ENCODE results near the gene GPALPP1.

GPALPP1 gene

GRCh38 chr13:45073809-45074208, 84.5 kb downstream of the GPALPP1 start:
- Histone ChIP-seq H3K9me3 (ENCODE audit: control insufficient read depth, low read length) (no peaks in the 10 kb centered on the region), H3K36me3 (ENCODE audit: control insufficient read depth, insufficient read depth, low read length) (no peaks in the 10 kb centered on the region), H3K4me3 (ENCODE audit: low read length) (no peak overlapping the region), H3K27me3 (ENCODE audit: control insufficient read depth, insufficient read depth, low read length) (no peaks in the 10 kb centered on the region), H3K4me1 (ENCODE audit: control insufficient read depth, insufficient read depth, low read length) (no peaks in the 10 kb centered on the region), H3K9ac (ENCODE audit: low read length) (no peak overlapping the region)

- Histone ChIP-seq H3K36me3 (ENCODE audit: control insufficient read depth, insufficient read depth, low read length) (no peaks in the 10 kb centered on the region), H3K9me3 (ENCODE audit: control insufficient read depth, low read length) (no peaks in the 10 kb centered on the region), H3K4me3 (ENCODE audit: low read length) (no peak overlapping the region), H3K27me3 (ENCODE audit: control insufficient read depth, insufficient read depth, low read length) (no peaks in the 10 kb centered on the region), H3K9ac (ENCODE audit: low read length) (no peak overlapping the region), H3K4me1 (ENCODE audit: control insufficient read depth, insufficient read depth, low read length) (no peaks in the 10 kb centered on the region)
Measured at GRCh38 chr13:45074721-45075120, 85.4 kb downstream of the GPALPP1 start.

- no peak overlapping the region for H3K4me3 ChIP-seq (ENCODE audit: low read length)
- no peak overlapping the region for H3K9ac ChIP-seq (ENCODE audit: low read length)
- H3K9me3 ChIP-seq (ENCODE audit: control insufficient read depth, low read length): no peaks in the 10 kb centered on the region
- H3K27me3 ChIP-seq (ENCODE audit: control insufficient read depth, insufficient read depth, low read length): no peaks in the 10 kb centered on the region
- no peaks in the 10 kb centered on the region for H3K36me3 ChIP-seq (ENCODE audit: control insufficient read depth, insufficient read depth, low read length)
- H3K4me1 ChIP-seq (ENCODE audit: control insufficient read depth, insufficient read depth, low read length): no peaks in the 10 kb centered on the region
Measured at GRCh38 chr13:45078003-45078402, 88.7 kb downstream of the GPALPP1 start.
